WTC11 (cell line): ENCODE measurements around the gene AK9. TPM values are rescaled to one million over a fixed set of nuclear protein-coding genes. Genes with fewer than 3 reads are reported as not detected.

Experiments used
- ATAC-seq: fragments of 200-7000 bp; cut with Tn5 transposase; 2 replicates; pipeline ENCODE4 v1.10.0; 2021; ENCODE audit warnings: mild to moderate bottlenecking, moderate library complexity
- CTCF ChIA-PET: fragments of 300-600 bp; sonication (Branson Sonifier 250); formaldehyde crosslinking; loops from one replicate; lab custom pipeline; 2021; ENCODE audit warnings: antibody characterized with exemption; lab: Charles Lee
- POLR2A ChIA-PET: fragments of 350-600 bp; sonication (Branson Sonifier 250); formaldehyde crosslinking; loops from one replicate; lab custom pipeline; 2021; ENCODE audit warnings: antibody characterized with exemption; lab: Charles Lee
- DNase-seq: peaks from one replicate; pipeline ENCODE4 v3.0.0; 2021; ENCODE audit warnings: low spot score
- H3K27ac Mint-ChIP-seq: 2 replicates; pipeline ENCODE4 v1.8.0; 2021; ENCODE audit warnings: mixed read lengths
- H3K27me3 Mint-ChIP-seq: 2 replicates; pipeline ENCODE4 v1.8.0; 2021; ENCODE audit warnings: low read depth, mild to moderate bottlenecking, moderate library complexity, mixed read lengths
- H3K36me3 Mint-ChIP-seq: 2 replicates; pipeline ENCODE4 v1.8.0; 2021; ENCODE audit warnings: mixed read lengths
- H3K4me1 Mint-ChIP-seq: 2 replicates; pipeline ENCODE4 v1.8.0; 2022; ENCODE audit warnings: mixed read lengths
- H3K4me3 Mint-ChIP-seq: 2 replicates; pipeline ENCODE4 v1.8.0; 2021; ENCODE audit warnings: mild to moderate bottlenecking, moderate library complexity, mixed read lengths
- H3K9me3 Mint-ChIP-seq: 2 replicates; pipeline ENCODE4 v1.8.0; 2021; ENCODE audit warnings: mixed read lengths
- CTCF ChIP-seq: fragments of 200-600 bp; IDR thresholded peaks from 2 replicates; pipeline ENCODE4 v1.8.0; 2022; ENCODE audit warnings: antibody characterized with exemption
- E2F4 ChIP-seq: sonication (generic); formaldehyde crosslinking; IDR thresholded peaks from 2 replicates; pipeline ENCODE4 v1.8.1; 2022; ENCODE audit warnings: low read depth, mild to moderate bottlenecking, moderate library complexity, missing genetic modification reagents, borderline replicate concordance
- ELF4 ChIP-seq: sonication (generic); formaldehyde crosslinking; IDR thresholded peaks from 2 replicates; pipeline ENCODE4 v1.8.1; 2022; ENCODE audit warnings: low read depth, mild to moderate bottlenecking, moderate library complexity, missing genetic modification reagents
- ETV6 ChIP-seq: sonication (generic); formaldehyde crosslinking; IDR thresholded peaks from 2 replicates; pipeline ENCODE4 v1.8.1; 2022; ENCODE audit warnings: mild to moderate bottlenecking, missing genetic modification reagents
- FOXK1 ChIP-seq: sonication (generic); formaldehyde crosslinking; IDR thresholded peaks from 2 replicates; pipeline ENCODE4 v1.8.0; 2022; ENCODE audit warnings: mild to moderate bottlenecking, moderate library complexity, missing genetic modification reagents
- GABPB1 ChIP-seq: sonication (generic); formaldehyde crosslinking; IDR thresholded peaks from 2 replicates; pipeline ENCODE4 v1.8.1; 2023; ENCODE audit warnings: mild to moderate bottlenecking, missing genetic modification reagents
- JUN ChIP-seq: sonication (generic); formaldehyde crosslinking; IDR thresholded peaks from 2 replicates; pipeline ENCODE4 v1.8.0; 2023; ENCODE audit warnings: mild to moderate bottlenecking, missing genetic modification reagents
- NFATC4 ChIP-seq: fragments of 250-450 bp; sonication (Bioruptor Pico); IDR thresholded peaks from 2 replicates; pipeline ENCODE4 v1.9.0; 2021; ENCODE audit warnings: mild to moderate bottlenecking
- PREB ChIP-seq: sonication (generic); formaldehyde crosslinking; IDR thresholded peaks from 2 replicates; pipeline ENCODE4 v1.8.1; 2022; ENCODE audit warnings: mild to moderate bottlenecking, missing genetic modification reagents, moderate library complexity, borderline replicate concordance
- SMAD4 ChIP-seq: sonication (generic); formaldehyde crosslinking; IDR thresholded peaks from 2 replicates; pipeline ENCODE4 v1.8.0; 2022; ENCODE audit warnings: mild to moderate bottlenecking, missing genetic modification reagents
- TEAD1 ChIP-seq: sonication (generic); formaldehyde crosslinking; IDR thresholded peaks from 2 replicates; pipeline ENCODE4 v1.8.0; 2022; ENCODE audit warnings: mild to moderate bottlenecking, missing genetic modification reagents
- TP53 ChIP-seq: sonication (generic); formaldehyde crosslinking; IDR thresholded peaks from 2 replicates; pipeline ENCODE4 v1.8.1; 2023; ENCODE audit warnings: mild to moderate bottlenecking, missing genetic modification reagents
- ZNF317 ChIP-seq: sonication (generic); formaldehyde crosslinking; IDR thresholded peaks from 2 replicates; pipeline ENCODE4 v1.8.1; 2023; ENCODE audit warnings: low read depth, mild to moderate bottlenecking, moderate library complexity, missing genetic modification reagents, borderline replicate concordance
- ZNF396 ChIP-seq: fragments of 250-450 bp; sonication (Bioruptor Pico); IDR thresholded peaks from 2 replicates; pipeline ENCODE4 v1.8.0; 2021; ENCODE audit warnings: mild to moderate bottlenecking, moderate library complexity, borderline replicate concordance
- total RNA-seq: library from RNA; stranded (reverse); gene quantifications from 3 replicates; pipeline ENCODE4 v1.2.3, GENCODE V29; 2021
- TF ChIP-seq, protein P1 (sequence below): sonication (generic); formaldehyde crosslinking; IDR thresholded peaks from 2 replicates; pipeline ENCODE4 v1.8.1; 2022; ENCODE audit warnings: low read depth, missing genetic modification reagents, borderline replicate concordance
- TF ChIP-seq, protein P2 (sequence below): sonication (generic); formaldehyde crosslinking; IDR thresholded peaks from 2 replicates; pipeline ENCODE4 v1.8.1; 2022; ENCODE audit warnings: missing genetic modification reagents, borderline replicate concordance
- TF ChIP-seq, protein P3 (sequence below): fragments of 250-450 bp; sonication (Bioruptor Pico); IDR thresholded peaks from 2 replicates; pipeline ENCODE4 v1.9.0; 2021; ENCODE audit warnings: mild to moderate bottlenecking, borderline replicate concordance

AK9 gene
- total RNA-seq, 1 experiment from 2014 or later = 3.7 TPM

- Mint-ChIP-seq H3K9me3 (peaks cover 28% of the 10 kb centered on the region), H3K4me1 (peaks cover 31% of the 10 kb centered on the region), H3K36me3 (peaks cover 14% of the 10 kb centered on the region), H3K27ac (no peak overlapping the region), H3K4me3 (no peak overlapping the region), H3K27me3 (no peaks in the 10 kb centered on the region)
- no peak for ATAC-seq
- no peak for TF ChIP-seq ELF4 (CRISPR knock-in tag)
- TF ChIP-seq NFATC4 (CRISPR knock-in tag) = no peak
- TF ChIP-seq SMAD4 (CRISPR knock-in tag) = no peak
- no peak for TF ChIP-seq JUN (CRISPR knock-in tag)
- no peak for TF ChIP-seq ETV6 (CRISPR knock-in tag)
- TF ChIP-seq, protein P1, sequence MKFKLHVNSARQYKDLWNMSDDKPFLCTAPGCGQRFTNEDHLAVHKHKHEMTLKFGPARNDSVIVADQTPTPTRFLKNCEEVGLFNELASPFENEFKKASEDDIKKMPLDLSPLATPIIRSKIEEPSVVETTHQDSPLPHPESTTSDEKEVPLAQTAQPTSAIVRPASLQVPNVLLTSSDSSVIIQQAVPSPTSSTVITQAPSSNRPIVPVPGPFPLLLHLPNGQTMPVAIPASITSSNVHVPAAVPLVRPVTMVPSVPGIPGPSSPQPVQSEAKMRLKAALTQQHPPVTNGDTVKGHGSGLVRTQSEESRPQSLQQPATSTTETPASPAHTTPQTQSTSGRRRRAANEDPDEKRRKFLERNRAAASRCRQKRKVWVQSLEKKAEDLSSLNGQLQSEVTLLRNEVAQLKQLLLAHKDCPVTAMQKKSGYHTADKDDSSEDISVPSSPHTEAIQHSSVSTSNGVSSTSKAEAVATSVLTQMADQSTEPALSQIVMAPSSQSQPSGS (CRISPR knock-in tag) = no peak
- no peak for TF ChIP-seq ZNF396 (CRISPR knock-in tag)
- TF ChIP-seq, protein P2, sequence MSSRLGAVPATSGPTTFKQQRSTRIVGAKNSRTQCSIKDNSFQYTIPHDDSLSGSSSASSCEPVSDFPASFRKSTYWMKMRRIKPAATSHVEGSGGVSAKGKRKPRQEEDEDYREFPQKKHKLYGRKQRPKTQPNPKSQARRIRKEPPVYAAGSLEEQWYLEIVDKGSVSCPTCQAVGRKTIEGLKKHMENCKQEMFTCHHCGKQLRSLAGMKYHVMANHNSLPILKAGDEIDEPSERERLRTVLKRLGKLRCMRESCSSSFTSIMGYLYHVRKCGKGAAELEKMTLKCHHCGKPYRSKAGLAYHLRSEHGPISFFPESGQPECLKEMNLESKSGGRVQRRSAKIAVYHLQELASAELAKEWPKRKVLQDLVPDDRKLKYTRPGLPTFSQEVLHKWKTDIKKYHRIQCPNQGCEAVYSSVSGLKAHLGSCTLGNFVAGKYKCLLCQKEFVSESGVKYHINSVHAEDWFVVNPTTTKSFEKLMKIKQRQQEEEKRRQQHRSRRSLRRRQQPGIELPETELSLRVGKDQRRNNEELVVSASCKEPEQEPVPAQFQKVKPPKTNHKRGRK (CRISPR knock-in tag) = no peak
- TF ChIP-seq E2F4 (CRISPR knock-in tag) = no peak
- POLR2A ChIA-PET = no interaction called here
- no peak for DNase-seq
- CTCF ChIA-PET = no interaction called here
Observed at GRCh38 chr6:109515781-109516409, 175.1 kb downstream of the AK9 start.

DNA sequence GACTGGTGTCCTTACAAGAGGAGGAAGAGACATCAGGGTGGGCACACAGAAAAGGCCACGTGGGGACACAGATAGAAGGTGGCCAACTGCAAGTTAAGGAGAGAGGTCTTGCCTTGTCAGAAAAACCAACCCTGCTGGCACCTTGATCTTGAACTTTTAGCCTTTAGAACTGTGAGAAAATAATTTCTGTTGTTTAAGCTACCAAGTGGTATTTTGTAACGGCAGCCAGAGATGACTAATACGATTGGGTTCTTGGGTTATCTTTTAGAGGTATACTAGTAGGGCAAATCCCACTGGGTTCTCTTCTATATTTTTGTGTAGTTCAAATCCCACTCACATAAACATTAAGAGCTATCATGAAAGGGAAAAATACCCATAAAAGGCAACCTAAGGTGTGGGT, 176.1 kb downstream of the AK9 start:
- CTCF ChIA-PET = no interaction called here
- Mint-ChIP-seq H3K27ac (no peak overlapping the region), H3K4me1 (peaks cover 27% of the 10 kb centered on the region), H3K27me3 (no peaks in the 10 kb centered on the region; the same call in 1 of the 2 replicates), H3K9me3 (peaks cover 32% of the 10 kb centered on the region), H3K4me3 (no peak overlapping the region), H3K36me3 (peaks cover 23% of the 10 kb centered on the region)
- no peak for DNase-seq
- ATAC-seq = no peak
- POLR2A ChIA-PET = no interaction called here
- TF ChIP-seq GABPB1 (CRISPR knock-in tag) (no peak), CTCF (no peak), FOXK1 (CRISPR knock-in tag) (no peak), TP53 (no peak), TEAD1 (CRISPR knock-in tag) (no peak), ZNF396 (CRISPR knock-in tag) (no peak), E2F4 (CRISPR knock-in tag) (no peak), PREB (no peak), ZNF317 (CRISPR knock-in tag) (no peak)
- TF ChIP-seq, protein P3, sequence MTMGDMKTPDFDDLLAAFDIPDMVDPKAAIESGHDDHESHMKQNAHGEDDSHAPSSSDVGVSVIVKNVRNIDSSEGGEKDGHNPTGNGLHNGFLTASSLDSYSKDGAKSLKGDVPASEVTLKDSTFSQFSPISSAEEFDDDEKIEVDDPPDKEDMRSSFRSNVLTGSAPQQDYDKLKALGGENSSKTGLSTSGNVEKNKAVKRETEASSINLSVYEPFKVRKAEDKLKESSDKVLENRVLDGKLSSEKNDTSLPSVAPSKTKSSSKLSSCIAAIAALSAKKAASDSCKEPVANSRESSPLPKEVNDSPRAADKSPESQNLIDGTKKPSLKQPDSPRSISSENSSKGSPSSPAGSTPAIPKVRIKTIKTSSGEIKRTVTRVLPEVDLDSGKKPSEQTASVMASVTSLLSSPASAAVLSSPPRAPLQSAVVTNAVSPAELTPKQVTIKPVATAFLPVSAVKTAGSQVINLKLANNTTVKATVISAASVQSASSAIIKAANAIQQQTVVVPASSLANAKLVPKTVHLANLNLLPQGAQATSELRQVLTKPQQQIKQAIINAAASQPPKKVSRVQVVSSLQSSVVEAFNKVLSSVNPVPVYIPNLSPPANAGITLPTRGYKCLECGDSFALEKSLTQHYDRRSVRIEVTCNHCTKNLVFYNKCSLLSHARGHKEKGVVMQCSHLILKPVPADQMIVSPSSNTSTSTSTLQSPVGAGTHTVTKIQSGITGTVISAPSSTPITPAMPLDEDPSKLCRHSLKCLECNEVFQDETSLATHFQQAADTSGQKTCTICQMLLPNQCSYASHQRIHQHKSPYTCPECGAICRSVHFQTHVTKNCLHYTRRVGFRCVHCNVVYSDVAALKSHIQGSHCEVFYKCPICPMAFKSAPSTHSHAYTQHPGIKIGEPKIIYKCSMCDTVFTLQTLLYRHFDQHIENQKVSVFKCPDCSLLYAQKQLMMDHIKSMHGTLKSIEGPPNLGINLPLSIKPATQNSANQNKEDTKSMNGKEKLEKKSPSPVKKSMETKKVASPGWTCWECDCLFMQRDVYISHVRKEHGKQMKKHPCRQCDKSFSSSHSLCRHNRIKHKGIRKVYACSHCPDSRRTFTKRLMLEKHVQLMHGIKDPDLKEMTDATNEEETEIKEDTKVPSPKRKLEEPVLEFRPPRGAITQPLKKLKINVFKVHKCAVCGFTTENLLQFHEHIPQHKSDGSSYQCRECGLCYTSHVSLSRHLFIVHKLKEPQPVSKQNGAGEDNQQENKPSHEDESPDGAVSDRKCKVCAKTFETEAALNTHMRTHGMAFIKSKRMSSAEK (CRISPR knock-in tag) = no peak
